Neutrophil (primary cell): ENCODE data around the gene CDH26.
"Not testable (repeated sequence)": the region's sequence is repeated elsewhere in the genome, so short reads cannot be mapped to it uniquely, and the experiment has no call there.

Source experiments
- H3K27ac ChIP-seq: fragments of 200-600 bp; sonication (generic); 2 replicates; pipeline ENCODE4 v1.5.1; 2016; ENCODE audit warnings: mild to moderate bottlenecking, moderate library complexity
- H3K27me3 ChIP-seq: fragments of 200-600 bp; sonication (generic); 2 replicates; pipeline ENCODE4 v1.6.0; 2016; ENCODE audit warnings: mild to moderate bottlenecking
- H3K36me3 ChIP-seq: fragments of 200-600 bp; sonication (generic); 2 replicates; pipeline ENCODE4 v1.5.1; 2017
- H3K4me1 ChIP-seq, 2 experiments: fragments of 200-600 bp in 1 of 2; sonication (generic) in 1 of 2; 1 replicate in 1 of 2; 2 replicates in 1 of 2; pipeline versions ENCODE4 v1.5.1 to v1.6.1; 2013 to 2016; ENCODE audit warnings: low read depth in 1 of 2, low read length in 1 of 2, mild to moderate bottlenecking in 1 of 2, moderate library complexity in 1 of 2; ENCODE audit not compliant: control insufficient read depth in 1 of 2, insufficient read depth in 1 of 2
- H3K4me3 ChIP-seq, 2 experiments: fragments of 200-600 bp in 1 of 2; sonication (generic) in 1 of 2; 1 replicate in 1 of 2; 2 replicates in 1 of 2; pipeline ENCODE4 v1.5.1; 2013 to 2016; ENCODE audit warnings: low read depth in 1 of 2, low read length in 1 of 2, mild to moderate bottlenecking in 1 of 2, moderate library complexity in 1 of 2
- H3K9me3 ChIP-seq: fragments of 200-600 bp; sonication (generic); 2 replicates; pipeline ENCODE4 v1.5.1; 2016
- TF ChIP-seq, protein P1 (sequence below): fragments of 200-600 bp; sonication (generic); IDR thresholded peaks from 2 replicates; pipeline ENCODE4 v1.5.1; 2016; ENCODE audit warnings: antibody characterized with exemption

The CDH26 gene

DNA sequence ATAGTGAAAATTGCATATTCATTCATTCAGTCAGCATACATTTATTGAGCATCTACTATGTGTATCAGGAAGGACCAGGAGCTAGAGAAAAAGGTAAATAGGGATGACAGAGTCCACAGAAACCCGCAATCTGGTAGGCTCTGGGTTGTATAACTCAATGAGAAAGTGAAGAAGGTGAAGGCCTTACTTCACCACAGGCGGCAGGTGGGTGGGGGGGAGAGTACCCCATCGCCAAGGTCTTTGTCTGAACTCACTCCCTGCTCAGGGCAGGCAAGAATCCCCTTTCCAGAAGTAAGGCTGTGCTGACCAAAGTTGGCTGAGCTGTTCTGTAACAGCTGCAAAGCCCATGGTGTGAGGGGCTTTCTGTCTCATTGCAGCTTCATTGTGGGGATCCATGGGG, 81.3 kb downstream of the CDH26 start:
- TF ChIP-seq, protein P1, sequence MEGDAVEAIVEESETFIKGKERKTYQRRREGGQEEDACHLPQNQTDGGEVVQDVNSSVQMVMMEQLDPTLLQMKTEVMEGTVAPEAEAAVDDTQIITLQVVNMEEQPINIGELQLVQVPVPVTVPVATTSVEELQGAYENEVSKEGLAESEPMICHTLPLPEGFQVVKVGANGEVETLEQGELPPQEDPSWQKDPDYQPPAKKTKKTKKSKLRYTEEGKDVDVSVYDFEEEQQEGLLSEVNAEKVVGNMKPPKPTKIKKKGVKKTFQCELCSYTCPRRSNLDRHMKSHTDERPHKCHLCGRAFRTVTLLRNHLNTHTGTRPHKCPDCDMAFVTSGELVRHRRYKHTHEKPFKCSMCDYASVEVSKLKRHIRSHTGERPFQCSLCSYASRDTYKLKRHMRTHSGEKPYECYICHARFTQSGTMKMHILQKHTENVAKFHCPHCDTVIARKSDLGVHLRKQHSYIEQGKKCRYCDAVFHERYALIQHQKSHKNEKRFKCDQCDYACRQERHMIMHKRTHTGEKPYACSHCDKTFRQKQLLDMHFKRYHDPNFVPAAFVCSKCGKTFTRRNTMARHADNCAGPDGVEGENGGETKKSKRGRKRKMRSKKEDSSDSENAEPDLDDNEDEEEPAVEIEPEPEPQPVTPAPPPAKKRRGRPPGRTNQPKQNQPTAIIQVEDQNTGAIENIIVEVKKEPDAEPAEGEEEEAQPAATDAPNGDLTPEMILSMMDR = no peak
- H3K4me1 ChIP-seq = peaks cover 21 to 33% of the 10 kb centered on the region in 2 experiments
- no peaks in the 10 kb centered on the region for H3K36me3 ChIP-seq
- H3K27me3 ChIP-seq = no peaks in the 10 kb centered on the region
- H3K4me3 ChIP-seq = no peak overlapping the region
- no peak overlapping the region for H3K27ac ChIP-seq
- no peaks in the 10 kb centered on the region for H3K9me3 ChIP-seq

DNA sequence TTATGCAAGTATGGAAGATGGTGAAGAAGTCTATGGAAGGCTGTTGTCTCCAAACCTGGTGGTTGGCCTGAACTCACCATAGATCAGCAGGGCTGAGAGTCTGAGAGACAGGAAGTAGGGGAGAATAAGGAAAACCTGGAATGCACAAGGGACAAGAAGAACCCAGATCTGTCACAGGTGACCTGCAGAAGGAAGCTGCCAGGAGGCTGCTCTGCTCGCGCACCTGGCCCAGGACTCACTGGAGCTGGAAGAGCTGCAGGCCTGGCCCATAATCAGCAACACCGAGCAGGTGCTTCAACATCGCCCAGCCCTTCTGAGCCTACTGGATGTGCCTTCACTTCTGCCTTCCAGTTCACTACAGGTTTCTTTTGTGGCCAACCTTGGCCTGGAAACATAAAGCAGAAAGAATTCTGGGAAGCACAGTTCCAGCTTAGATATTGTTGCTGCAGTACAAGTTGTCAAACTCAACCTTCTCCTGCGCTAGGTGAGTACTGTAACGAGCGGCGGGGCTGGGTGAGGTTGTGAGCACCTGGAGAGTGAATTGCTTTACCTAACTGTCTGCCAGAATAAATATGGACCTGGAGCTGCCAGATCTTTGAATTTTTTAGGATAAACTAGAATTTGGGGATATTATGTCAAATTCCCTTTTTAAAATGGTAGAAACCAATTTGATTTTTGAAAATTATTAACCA, 82.4 kb downstream of the CDH26 start:
- H3K4me1 ChIP-seq = peaks cover 31 to 44% of the 10 kb centered on the region in 2 experiments
- no peaks in the 10 kb centered on the region for H3K27me3 ChIP-seq
- H3K27ac ChIP-seq = no peak overlapping the region
- H3K4me3 ChIP-seq = no peak overlapping the region
- TF ChIP-seq, protein P1 = no peak
- H3K36me3 ChIP-seq = no peaks in the 10 kb centered on the region
- no peaks in the 10 kb centered on the region for H3K9me3 ChIP-seq

DNA sequence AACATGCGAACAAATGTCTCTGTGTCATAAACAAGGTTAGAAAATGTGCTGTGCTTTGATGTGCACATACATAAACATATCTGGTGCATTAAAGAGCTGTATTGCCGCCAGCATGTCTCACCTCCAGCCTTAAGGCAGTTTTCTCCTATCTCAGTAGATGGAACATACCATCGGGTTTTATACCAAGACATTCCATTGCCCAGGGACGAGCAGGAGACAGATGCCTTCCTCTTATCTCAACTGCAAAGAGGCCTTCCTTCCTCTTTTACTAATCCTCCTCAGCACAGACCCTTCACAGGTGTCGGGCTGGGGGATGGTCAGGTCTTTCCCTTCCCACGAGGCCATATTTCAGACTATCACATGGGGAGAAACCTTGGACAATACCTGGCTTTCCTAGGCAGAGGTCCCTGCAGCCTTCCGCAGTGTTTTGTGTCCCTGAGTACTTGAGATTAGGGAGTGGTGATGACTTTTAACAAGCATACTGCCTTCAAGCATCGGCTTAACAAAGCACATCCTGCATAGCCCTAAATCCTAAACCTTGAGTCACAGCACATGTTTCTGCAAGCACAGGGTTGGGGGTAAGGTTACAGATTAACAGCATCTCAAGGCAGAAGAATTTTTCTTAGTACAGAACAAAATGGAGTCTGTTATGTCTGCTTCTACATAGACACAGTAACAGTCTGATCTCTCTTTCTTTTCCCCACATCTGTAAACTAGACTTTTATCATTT, 83.4 kb downstream of the CDH26 start:
- H3K9me3 ChIP-seq, H3K36me3 ChIP-seq, H3K27me3 ChIP-seq, H3K4me3 ChIP-seq: not testable (repeated sequence)
- H3K4me1 ChIP-seq = peaks cover 41 to 54% of the 10 kb centered on the region in 2 experiments
- peak overlapping the region; percentile 67 for H3K27ac ChIP-seq

DNA sequence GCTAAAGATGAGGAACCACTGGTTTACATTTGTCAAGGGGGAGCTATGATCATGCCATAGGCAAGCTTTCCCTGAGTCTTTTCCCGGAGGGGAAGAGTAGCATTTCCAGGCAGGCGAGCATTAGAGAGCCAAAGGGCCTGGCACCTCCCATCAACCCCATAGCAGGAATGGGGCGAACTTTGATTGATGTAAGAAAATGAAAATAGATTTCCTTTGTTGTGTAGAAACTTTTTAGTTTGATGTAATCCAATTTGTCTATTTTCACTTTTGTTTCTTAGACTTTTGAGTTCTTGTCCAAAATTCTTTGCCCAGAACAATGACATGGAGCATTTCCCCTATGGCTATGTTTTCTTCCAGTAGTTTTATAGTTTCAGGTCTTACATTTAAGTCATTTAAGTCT, 85.2 kb downstream of the CDH26 start:
- H3K27ac ChIP-seq = peak overlapping the region; percentile 39
- no peaks in the 10 kb centered on the region for H3K36me3 ChIP-seq
- TF ChIP-seq, protein P1 = no peak
- no peaks in the 10 kb centered on the region for H3K27me3 ChIP-seq
- no peak overlapping the region for H3K4me3 ChIP-seq
- no peaks in the 10 kb centered on the region for H3K9me3 ChIP-seq
- peaks cover 58 to 72% of the 10 kb centered on the region in 2 experiments for H3K4me1 ChIP-seq

DNA sequence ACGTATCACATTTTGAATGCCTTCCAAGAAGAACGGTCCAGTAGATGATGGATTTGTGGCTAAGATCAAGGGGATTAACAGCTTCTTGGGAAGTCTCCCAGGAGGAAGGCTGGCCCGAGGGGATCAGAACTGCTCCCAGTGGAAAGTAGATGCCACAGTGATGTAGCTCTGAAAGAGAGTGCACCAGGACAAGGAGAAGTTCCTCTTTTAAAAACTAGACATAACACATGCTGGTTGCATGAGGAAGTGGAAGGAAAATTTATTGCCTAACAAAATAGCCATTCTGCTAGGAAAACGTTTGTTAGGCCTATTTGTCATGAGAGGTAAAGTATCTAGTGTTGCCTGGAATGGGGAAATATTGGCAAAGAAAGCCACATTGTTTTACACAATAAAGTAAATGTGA, 87.8 kb downstream of the CDH26 start:
- Histone ChIP-seq H3K27me3 (no peaks in the 10 kb centered on the region), H3K36me3 (no peaks in the 10 kb centered on the region), H3K4me1 (peaks cover 81 to 94% of the 10 kb centered on the region in 2 experiments), H3K4me3 (peak overlapping the region in 1 of 2 experiments; percentile 40), H3K9me3 (no peaks in the 10 kb centered on the region), H3K27ac (peak overlapping the region; percentile 98)
- TF ChIP-seq, protein P1 = peak; percentile 18

DNA sequence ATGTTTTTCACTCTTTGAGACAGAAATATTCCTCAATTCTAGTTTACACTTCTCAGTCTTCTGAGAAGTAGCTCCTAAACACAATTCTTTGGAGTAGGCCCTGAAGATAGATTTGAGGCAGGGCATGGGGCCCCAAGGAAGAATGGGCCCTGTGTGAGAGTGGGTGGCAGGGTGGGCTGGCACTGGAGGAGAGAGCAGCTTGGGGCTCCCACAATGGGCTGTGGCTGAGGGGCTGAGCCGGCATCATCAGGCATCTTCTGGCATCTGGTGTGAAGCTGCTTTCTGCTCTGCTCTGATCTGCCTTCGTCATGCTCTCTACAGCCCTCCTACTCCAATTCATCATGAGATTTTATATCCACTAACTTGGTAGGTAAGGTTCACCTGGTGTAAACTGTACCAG, 88.2 kb downstream of the CDH26 start:
- Histone ChIP-seq H3K9me3 (no peaks in the 10 kb centered on the region), H3K27me3 (no peaks in the 10 kb centered on the region), H3K4me3 (peak overlapping the region in 1 of 2 experiments; percentile 40), H3K4me1 (peaks cover 80 to 94% of the 10 kb centered on the region in 2 experiments), H3K27ac (peak overlapping the region; percentile 98), H3K36me3 (no peaks in the 10 kb centered on the region)
- TF ChIP-seq, protein P1 = no peak
